HG03565 (cell line): ENCODE measurements around the gene ARHGEF39.

Experiments used
- ATAC-seq: cut with Tn5 transposase; IDR thresholded peaks from one replicate; pipeline ENCODE4 v1.9.1; 2021; ENCODE audit warnings: mild to moderate bottlenecking, moderate library complexity; ENCODE audit not compliant: unreplicated experiment

Gene ARHGEF39

DNA sequence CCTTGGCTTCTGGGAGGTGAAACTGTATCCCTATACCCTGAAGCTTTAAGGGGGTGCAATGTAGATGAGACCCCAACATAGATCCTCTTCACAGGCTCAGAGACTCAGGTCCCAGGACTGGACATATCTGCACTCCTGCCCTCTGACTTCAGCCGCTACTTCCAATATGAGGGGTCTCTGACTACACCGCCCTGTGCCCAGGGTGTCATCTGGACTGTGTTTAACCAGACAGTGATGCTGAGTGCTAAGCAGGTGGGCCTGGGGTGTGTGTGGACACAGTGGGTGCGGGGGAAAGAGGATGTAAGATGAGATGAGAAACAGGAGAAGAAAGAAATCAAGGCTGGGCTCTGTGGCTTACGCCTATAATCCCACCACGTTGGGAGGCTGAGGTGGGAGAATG is 14.1 kb upstream of the ARHGEF39 start:
- ATAC-seq, result no peak

- no peak for ATAC-seq
Observed at GRCh38 chr9:35675732-35676392, 10.9 kb upstream of the ARHGEF39 start.

- no peak for ATAC-seq
Observed at GRCh38 chr9:35675204-35675603, 10.2 kb upstream of the ARHGEF39 start.

DNA sequence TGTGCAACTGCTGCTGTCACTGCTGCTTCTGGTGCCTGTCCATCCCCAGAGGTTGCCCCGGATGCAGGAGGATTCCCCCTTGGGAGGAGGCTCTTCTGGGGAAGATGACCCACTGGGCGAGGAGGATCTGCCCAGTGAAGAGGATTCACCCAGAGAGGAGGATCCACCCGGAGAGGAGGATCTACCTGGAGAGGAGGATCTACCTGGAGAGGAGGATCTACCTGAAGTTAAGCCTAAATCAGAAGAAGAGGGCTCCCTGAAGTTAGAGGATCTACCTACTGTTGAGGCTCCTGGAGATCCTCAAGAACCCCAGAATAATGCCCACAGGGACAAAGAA is 9.0 kb upstream of the ARHGEF39 start:
- ATAC-seq, result no peak

- ATAC-seq, result no peak
Observed at GRCh38 chr9:35673132-35674024, 8.4 kb upstream of the ARHGEF39 start, which contains the start of gene CA9. TSS of gene CA9 (plus strand) at chr9:35673928. CDS start at chr9:35673960, 32 bp downstream.

DNA sequence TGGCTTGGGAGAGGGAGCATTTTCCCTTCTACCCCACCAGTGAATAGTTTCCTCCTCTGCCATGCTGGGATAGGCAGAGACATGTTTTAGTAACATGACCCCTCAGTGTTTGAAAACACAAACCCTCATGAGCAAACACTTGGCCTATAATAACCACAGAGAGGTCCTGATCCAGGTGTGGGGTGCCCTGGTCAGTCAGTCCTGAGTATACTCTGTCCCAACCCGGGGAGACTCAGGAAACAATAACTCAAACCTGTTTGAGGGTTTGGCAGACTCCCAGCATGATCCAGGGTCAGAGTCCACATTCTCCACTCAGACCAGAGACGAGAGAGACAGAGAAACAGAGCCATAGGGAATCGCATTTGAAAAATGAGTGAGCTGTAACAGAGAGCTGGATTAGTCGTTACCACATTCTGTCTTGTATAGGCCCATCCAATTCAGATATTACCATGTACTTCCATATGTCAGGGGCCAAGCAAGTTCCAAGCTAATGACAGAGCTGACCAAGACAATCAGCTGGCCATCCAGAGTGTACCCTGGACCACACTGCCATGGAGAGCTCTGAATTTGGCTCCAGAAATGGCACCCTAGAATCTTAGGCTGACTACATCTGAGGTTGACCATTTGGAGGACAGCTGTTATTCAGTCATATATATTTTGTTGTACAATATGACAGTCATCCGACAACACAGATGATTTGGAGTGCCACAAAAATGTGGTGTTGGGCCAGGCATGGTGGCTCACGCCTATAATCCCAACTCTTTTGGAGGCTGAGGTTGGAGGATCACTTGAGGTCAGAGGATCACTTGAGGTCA is 4.5 kb upstream of the ARHGEF39 start:
- ATAC-seq, result no peak

DNA sequence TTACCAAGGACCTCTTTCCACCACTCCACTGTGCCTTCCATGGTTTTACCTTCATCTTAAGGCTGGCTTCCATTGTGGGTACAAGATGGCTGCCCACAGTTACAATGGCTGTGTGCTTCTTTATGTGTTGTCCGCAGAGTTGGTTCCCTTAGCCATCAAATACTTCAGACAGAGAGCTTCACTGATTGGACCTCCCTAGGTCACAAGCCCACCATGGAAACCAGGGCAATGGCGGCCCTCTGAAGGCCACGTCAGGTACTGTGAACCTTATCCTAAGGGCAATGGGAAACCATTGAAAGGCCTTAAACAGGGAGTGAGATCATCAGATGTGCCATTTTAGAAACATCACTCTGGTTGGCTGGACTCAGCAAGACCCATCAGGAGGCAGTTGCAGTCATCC is 2.9 kb upstream of the ARHGEF39 start:
- no peak for ATAC-seq

- ATAC-seq, result no peak
Observed at GRCh38 chr9:35666549-35666948, 1.6 kb upstream of the ARHGEF39 start.

DNA sequence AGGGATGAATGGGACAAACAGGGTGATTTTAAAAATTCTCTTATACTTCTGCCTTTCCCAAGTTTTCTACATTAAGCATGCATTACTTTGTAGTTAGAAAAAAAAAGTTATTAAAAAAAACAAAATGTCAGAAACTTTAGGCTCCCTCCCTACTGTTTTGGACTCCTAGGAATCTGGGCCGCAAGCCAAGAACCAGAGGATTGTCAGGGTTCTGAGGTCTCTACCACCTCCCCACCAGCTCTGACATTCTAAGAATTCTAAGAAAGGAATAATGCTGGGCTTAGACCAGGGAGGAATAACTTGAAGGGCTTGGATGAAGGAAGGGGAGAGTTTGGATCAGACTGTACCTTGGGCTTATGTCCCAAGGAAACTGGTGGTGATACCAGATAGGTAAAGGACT is 1.1 kb upstream of the ARHGEF39 start:
- ATAC-seq, result no peak

- no peak for ATAC-seq
Observed at GRCh38 chr9:35665471-35665818, 450 bp upstream of the ARHGEF39 start.

DNA sequence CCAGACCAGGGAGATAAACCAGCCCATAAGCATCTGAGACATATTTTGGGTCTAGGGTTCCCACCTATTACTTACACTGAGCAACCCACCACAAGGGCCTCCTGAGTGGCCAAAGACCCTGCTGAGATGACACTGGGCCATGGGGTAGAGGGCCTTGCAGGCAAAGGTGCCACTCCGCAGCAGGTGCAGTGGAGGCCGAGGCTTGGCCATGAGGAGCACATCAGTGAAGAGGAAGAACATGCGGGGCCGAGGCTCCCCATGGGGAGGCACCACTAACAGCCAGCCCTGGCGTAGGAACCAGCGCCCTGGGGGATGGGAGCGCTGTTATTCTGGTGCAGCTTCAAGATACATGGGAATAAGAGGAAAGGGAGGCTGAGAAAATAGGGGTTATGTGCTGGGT is 2.6 kb downstream of the ARHGEF39 start:
- no peak for ATAC-seq

- no peak for ATAC-seq
Observed at GRCh38 chr9:35661756-35662350, 3.1 kb downstream of the ARHGEF39 start.

DNA sequence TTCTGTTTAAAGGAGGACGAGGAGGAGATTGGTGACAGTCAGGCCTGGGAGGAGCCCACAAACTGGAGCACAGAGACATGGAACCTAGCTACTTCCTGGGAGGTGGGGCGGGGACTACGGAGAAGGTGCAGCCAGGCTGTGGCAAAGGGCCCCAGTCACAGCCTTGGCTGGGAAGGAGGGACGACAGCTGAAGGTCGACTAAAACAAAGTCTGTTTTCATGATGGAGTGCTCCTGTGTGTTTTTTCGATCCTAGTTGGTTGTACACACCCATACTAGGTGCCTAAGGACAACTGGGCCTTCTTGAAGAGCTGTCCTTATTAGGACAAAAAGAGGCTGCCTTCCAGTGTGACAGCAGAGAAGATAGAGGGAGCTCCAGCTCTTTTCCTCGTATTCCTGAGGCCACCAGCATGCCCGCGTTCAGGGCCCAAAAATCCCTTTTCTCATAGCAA is 4.0 kb downstream of the ARHGEF39 start:
- ATAC-seq, result no peak

GRCh38 chr9:35659340-35659739 is 5.7 kb downstream of the ARHGEF39 start:
- no peak for ATAC-seq

- no peak for ATAC-seq
Observed at GRCh38 chr9:35658968-35659220, 6.1 kb downstream of the ARHGEF39 start.

DNA sequence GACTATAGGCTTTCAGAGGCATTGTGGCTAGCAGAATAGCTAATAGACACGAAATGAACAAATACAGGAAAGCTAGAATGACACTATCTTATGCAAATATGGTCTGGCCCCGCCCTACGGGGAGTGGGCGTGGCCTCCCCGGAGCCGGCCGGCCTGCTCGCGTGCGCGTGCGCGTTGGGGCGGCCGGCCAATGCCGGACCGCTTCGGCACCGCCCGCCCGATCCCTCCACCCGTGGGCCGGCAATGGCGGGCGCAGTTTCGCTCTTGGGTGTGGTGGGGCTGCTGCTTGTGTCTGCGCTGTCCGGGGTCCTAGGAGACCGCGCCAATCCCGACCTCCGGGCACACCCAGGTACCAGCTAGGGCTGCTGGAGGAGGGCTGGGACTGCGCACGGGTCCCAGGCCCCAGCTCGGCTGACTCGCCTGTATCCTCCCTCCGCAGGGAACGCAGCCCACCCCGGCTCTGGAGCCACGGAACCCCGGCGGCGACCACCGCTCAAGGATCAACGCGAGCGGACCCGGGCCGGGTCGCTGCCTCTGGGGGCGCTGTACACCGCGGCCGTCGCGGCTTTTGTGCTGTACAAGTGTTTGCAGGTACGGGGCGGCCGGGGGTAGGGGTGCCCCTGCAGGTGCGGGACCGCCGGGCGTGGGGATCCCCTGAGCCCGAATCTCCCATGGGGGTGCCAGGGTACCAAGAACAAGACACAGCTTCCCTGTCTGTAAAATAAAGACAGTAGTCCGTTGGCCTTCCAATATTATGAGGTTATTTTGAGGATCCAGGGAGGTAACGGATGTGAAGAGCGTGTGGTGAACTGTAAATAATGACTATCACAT is 6.6 kb downstream of the ARHGEF39 start, which contains the start of gene CCDC107:
Gene CCDC107, plus strand, starts transcription at position 156 of the 831 bp plus-strand sequence. Its CDS starts 88 bp downstream, at position 244.
- ATAC-seq, result peak; percentile 49

GRCh38 chr9:35657546-35658136 is 7.4 kb downstream of the ARHGEF39 start, which contains the start of gene RMRP:
TSS of gene RMRP (minus strand) at chr9:35658019.
- ATAC-seq, result peak; percentile 87

GRCh38 chr9:35656831-35657545 is 8.0 kb downstream of the ARHGEF39 start:
- ATAC-seq, result no peak

DNA sequence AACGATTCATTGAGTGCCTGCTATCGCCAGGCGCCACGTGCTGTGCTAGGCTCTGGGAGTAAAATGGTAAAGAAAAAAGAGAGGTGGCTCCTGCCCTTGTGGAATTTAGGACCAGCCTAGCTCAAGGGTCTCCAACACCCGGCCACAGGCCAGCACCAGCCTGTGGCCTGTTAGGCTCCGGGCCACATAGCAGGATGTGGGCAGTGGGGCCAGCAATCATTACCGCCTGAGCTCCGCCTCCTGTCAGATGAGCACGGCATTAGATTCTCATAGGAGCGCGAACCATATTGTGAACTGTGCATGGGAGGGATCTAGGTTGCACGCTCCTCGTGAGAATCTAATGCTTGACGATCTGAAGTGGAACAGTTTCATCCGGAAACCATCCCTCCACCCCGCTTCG is 8.6 kb downstream of the ARHGEF39 start:
- ATAC-seq, result no peak
